Gastroesophageal sphincter (tissue), 3 donors: ENCODE measurements around the gene NDUFA11.

Experiments used
- CTCF ChIP-seq, 4 experiments: fragments of 200-600 bp in 2 of 4; fragments of 450-650 bp in 2 of 4; sonication (generic) in 1 of 4; IDR thresholded peaks; one replicate each; pipeline ENCODE4 v1.5.1; 2017 to 2019; ENCODE audit warnings: antibody characterized with exemption in 4 of 4, mild to moderate bottlenecking in 2 of 4, moderate library complexity in 2 of 4
- EP300 ChIP-seq: sonication (generic); formaldehyde crosslinking; IDR thresholded peaks from one replicate; pipeline ENCODE4 v1.6.1; 2017; ENCODE audit warnings: antibody characterized with exemption, mild to moderate bottlenecking
- POLR2A ChIP-seq, 2 donors: fragments of 450-650 bp; IDR thresholded peaks; one replicate each; pipeline ENCODE4 v1.6.1; 2017; ENCODE audit warnings: antibody characterized with exemption in 2 of 2, mild to moderate bottlenecking in 2 of 2, moderate library complexity in 1 of 2
- POLR2AphosphoS5 ChIP-seq: sonication (generic); formaldehyde crosslinking; IDR thresholded peaks from one replicate; pipeline ENCODE4 v1.6.1; 2017; ENCODE audit warnings: antibody characterized with exemption

GRCh38 chr19:5897189-5897969, 6.2 kb downstream of the NDUFA11 start:
- TF ChIP-seq POLR2AphosphoS5 (no peak), EP300 (no peak), CTCF (IDR thresholded peaks at IDR 0.05) (no peak), POLR2A (IDR thresholded peaks at IDR 0.05) (no peak)
